ENCODE data around the gene AICDA. TPM values are rescaled to one million over a fixed set of nuclear protein-coding genes. Genes with fewer than 3 reads are reported as not detected.

AICDA gene
- not detected in 2 replicates for polyA plus RNA-seq (2012; rRNA removed)
- polyA plus RNA-seq (2012; cell fraction: cytosol; rRNA removed), result not detected in 2 replicates
- polyA plus RNA-seq (2012; cell fraction: nucleus; rRNA removed), result not detected in 2 replicates

DNA sequence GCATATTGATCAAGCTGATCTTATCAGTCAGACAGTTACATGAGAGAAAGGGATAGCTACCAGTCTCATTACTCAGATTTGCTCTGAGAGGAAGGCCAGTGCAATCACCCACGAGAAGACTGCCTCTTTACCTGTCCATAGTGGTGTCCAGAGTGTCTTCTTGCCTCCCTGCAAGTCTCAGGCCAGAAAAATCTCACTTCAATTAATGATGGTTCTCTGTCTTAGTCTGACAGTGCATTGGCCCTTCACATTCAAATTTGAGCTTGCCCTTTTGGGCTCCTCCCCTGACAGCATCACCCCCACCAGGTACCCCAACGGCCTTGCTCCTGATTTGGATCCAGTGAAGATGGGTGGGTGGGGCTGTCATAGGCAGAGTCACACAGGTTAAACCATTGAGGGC is at the start of gene AICDA:
AICDA (minus strand) TSS at position 231 of the 400 bp plus-strand sequence; CDS start at position 139, 92 bp downstream.
- H4K20me1 ChIP-seq (ENCODE audit: insufficient read depth), result no peaks in the 10 kb centered on the region
- POLR2A ChIA-PET, result no interaction called here
- H3K27ac ChIP-seq (ENCODE audit: low read depth in 2 of 2, low read length in 1 of 2), result no peak within 1 kb of the TSS
- H3K9me3 ChIP-seq, result no peaks in the 10 kb centered on the region
- WGBS (ENCODE audit: low lambda C conversion rate), result 6% methylated on average over 2 of the region's 2 CpGs
- no peaks in the 10 kb centered on the region for H3K9me2 ChIP-seq
- TF ChIP-seq MEF2A (IDR thresholded peaks at IDR 0.05; ENCODE audit: borderline replicate concordance, low read depth), result no peak
- no peak for TF ChIP-seq GABPA (IDR thresholded peaks at IDR 0.05; ENCODE audit: low read depth)
- TF ChIP-seq TEAD4 (IDR thresholded peaks at IDR 0.05; ENCODE audit: borderline replicate concordance, insufficient read depth), result no peak
- no peak for TF ChIP-seq SMC3 (IDR thresholded peaks at IDR 0.05; ENCODE audit: low read depth, low read length)
- TF ChIP-seq YY1 (IDR thresholded peaks at IDR 0.05; ENCODE audit: low read depth), result no peak
- no peak for TF ChIP-seq IRF3 (IDR thresholded peaks at IDR 0.05; ENCODE audit: low read depth, low read length)
- no peak for TF ChIP-seq POLR2AphosphoS5 (IDR thresholded peaks at IDR 0.05; ENCODE audit: low read depth, low read length)
- TF ChIP-seq RFX5 (IDR thresholded peaks at IDR 0.05; ENCODE audit: low read length), result no peak
- TF ChIP-seq RAD21 (IDR thresholded peaks at IDR 0.05; ENCODE audit: low read length), result no peak
- H3K27me3 ChIP-seq (ENCODE audit: insufficient read depth), result no peaks in the 10 kb centered on the region
- no peaks in the 10 kb centered on the region for H3K4me1 ChIP-seq (ENCODE audit: control insufficient read depth in 1 of 2, insufficient read depth in 2 of 2, low read depth in 1 of 2, low read length in 1 of 2)
- H3K4me3 ChIP-seq (ENCODE audit: low read depth in 2 of 2, low read length in 1 of 2), result no peak within 1 kb of the TSS
- H3F3A ChIP-seq (replicated peaks; ENCODE audit: insufficient read depth), result no peaks in the 10 kb centered on the region
- no peak within 1 kb of the TSS for H3K4me2 ChIP-seq
- H3K9ac ChIP-seq, result no peak within 1 kb of the TSS
- no peak within 1 kb of the TSS for H2AFZ ChIP-seq (ENCODE audit: low read depth)
- CTCF ChIA-PET, result interaction anchor here (1.4 to 3.5 kb wide), 2 partner anchors 68 to 278 kb away, joined by 4 to 18 read pairs; no protein-coding TSS in a partner anchor
- DNase-seq, result no peak
- no peaks in the 10 kb centered on the region for H3K79me2 ChIP-seq (ENCODE audit: insufficient read depth)
- H3K36me3 ChIP-seq (replicated peaks in 1 of 2; ENCODE audit: control insufficient read depth in 1 of 2, insufficient read depth in 2 of 2, low read length in 1 of 2), result no peaks in the 10 kb centered on the region

GRCh38 chr12:8661751-8662150 is 49.1 kb upstream of the AICDA start:
- POLR2A ChIA-PET, result no interaction called here
- Histone ChIP-seq H3K27ac (ENCODE audit: low read depth in 2 of 2, low read length in 1 of 2) (no peak overlapping the region), H3K36me3 (replicated peaks in 1 of 2; ENCODE audit: control insufficient read depth in 1 of 2, insufficient read depth in 2 of 2, low read length in 1 of 2) (no peaks in the 10 kb centered on the region), H3K4me3 (ENCODE audit: low read depth in 2 of 2, low read length in 1 of 2) (no peak overlapping the region), H4K20me1 (ENCODE audit: insufficient read depth) (no peaks in the 10 kb centered on the region), H3K79me2 (ENCODE audit: insufficient read depth) (no peaks in the 10 kb centered on the region), H3K9ac (no peak overlapping the region), H3F3A (replicated peaks; ENCODE audit: insufficient read depth) (no peaks in the 10 kb centered on the region), H2AFZ (ENCODE audit: low read depth) (no peak overlapping the region), H3K9me2 (no peaks in the 10 kb centered on the region), H3K27me3 (ENCODE audit: insufficient read depth) (no peaks in the 10 kb centered on the region; the same call in 1 of the 2 replicates), H3K4me2 (no peak overlapping the region), H3K9me3 (no peaks in the 10 kb centered on the region), H3K4me1 (ENCODE audit: control insufficient read depth in 1 of 2, insufficient read depth in 2 of 2, low read depth in 1 of 2, low read length in 1 of 2) (no peaks in the 10 kb centered on the region)
- TF ChIP-seq MEF2A (IDR thresholded peaks at IDR 0.05; ENCODE audit: borderline replicate concordance, low read depth) (no peak), RXRA (IDR thresholded peaks at IDR 0.05; ENCODE audit: borderline replicate concordance, low read depth) (no peak), TCF12 (IDR thresholded peaks at IDR 0.05) (no peak), ELF1 (IDR thresholded peaks at IDR 0.05) (no peak), RFX5 (IDR thresholded peaks at IDR 0.05; ENCODE audit: low read length) (no peak), SMC3 (IDR thresholded peaks at IDR 0.05; ENCODE audit: low read depth, low read length) (no peak), FOSL2 (IDR thresholded peaks at IDR 0.05; ENCODE audit: borderline replicate concordance, low read depth) (no peak), NFIC (IDR thresholded peaks at IDR 0.05; ENCODE audit: borderline replicate concordance) (no peak), USF1 (IDR thresholded peaks at IDR 0.05; ENCODE audit: borderline replicate concordance, low read depth) (no peak), NRF1 (IDR thresholded peaks at IDR 0.05; ENCODE audit: low read depth, low read length) (no peak), EZH2phosphoT487 (IDR thresholded peaks at IDR 0.05; ENCODE audit: borderline replicate concordance, low read depth) (no peak), POLR2AphosphoS5 (IDR thresholded peaks at IDR 0.05; ENCODE audit: low read depth, low read length) (no peak)
- TF ChIP-seq, protein P1, sequence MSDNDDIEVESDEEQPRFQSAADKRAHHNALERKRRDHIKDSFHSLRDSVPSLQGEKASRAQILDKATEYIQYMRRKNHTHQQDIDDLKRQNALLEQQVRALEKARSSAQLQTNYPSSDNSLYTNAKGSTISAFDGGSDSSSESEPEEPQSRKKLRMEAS (IDR thresholded peaks at IDR 0.05; ENCODE audit: low read depth), result no peak
- TF ChIP-seq, protein P2, sequence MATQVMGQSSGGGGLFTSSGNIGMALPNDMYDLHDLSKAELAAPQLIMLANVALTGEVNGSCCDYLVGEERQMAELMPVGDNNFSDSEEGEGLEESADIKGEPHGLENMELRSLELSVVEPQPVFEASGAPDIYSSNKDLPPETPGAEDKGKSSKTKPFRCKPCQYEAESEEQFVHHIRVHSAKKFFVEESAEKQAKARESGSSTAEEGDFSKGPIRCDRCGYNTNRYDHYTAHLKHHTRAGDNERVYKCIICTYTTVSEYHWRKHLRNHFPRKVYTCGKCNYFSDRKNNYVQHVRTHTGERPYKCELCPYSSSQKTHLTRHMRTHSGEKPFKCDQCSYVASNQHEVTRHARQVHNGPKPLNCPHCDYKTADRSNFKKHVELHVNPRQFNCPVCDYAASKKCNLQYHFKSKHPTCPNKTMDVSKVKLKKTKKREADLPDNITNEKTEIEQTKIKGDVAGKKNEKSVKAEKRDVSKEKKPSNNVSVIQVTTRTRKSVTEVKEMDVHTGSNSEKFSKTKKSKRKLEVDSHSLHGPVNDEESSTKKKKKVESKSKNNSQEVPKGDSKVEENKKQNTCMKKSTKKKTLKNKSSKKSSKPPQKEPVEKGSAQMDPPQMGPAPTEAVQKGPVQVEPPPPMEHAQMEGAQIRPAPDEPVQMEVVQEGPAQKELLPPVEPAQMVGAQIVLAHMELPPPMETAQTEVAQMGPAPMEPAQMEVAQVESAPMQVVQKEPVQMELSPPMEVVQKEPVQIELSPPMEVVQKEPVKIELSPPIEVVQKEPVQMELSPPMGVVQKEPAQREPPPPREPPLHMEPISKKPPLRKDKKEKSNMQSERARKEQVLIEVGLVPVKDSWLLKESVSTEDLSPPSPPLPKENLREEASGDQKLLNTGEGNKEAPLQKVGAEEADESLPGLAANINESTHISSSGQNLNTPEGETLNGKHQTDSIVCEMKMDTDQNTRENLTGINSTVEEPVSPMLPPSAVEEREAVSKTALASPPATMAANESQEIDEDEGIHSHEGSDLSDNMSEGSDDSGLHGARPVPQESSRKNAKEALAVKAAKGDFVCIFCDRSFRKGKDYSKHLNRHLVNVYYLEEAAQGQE (IDR thresholded peaks at IDR 0.05; ENCODE audit: low read depth, low read length), result no peak
- no peak for DNase-seq
- WGBS (ENCODE audit: low lambda C conversion rate), result 24% methylated on average over 3 of the region's 3 CpGs
- CTCF ChIA-PET, result interaction anchor here (1.2 to 2.0 kb wide), 6 partner anchors 14 to 388 kb away, joined by 3 to 10 read pairs (median 4); no protein-coding TSS in a partner anchor
